Islet of Langerhans (tissue), 1 donor: ENCODE results near the gene SCIN.
"Not testable (repeated sequence)": the region's sequence is repeated elsewhere in the genome, so short reads cannot be mapped to it uniquely, and the experiment has no call there.

Experiments used
- FAIRE-seq: peaks from one replicate; lab custom pipeline; 2011; peaks lifted over from hg19 to GRCh38; lab: Jason Lieb, UNC

SCIN gene

DNA sequence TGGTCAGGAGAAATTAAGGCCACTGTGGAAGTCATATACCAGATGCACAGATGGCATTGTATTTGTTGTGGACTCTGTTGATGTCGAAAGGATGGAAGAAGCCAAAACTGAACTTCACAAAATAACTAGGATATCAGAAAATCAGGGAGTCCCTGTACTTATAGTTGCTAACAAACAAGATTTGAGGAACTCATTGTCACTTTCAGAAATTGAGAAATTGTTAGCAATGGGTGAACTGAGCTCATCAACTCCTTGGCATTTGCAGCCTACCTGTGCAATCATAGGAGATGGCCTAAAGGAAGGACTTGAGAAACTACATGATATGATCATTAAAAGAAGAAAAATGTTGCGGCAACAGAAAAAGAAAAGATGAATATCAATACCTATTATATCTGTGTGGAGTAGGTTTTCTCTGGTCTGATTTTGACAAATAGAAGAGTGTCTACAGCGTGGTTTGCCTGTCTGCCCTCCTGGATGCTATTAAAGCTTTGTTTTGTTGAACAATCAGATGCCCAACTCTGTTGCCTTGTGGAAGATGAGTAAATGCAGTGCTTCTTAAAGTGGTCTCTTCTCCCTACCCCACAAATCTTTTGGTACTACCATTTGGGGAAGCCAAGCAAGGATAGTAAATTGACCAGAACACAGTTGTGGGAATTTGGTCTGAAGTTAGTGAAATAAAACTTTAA, 118.1 kb downstream of the SCIN start:
- FAIRE-seq, result not testable (repeated sequence)

DNA sequence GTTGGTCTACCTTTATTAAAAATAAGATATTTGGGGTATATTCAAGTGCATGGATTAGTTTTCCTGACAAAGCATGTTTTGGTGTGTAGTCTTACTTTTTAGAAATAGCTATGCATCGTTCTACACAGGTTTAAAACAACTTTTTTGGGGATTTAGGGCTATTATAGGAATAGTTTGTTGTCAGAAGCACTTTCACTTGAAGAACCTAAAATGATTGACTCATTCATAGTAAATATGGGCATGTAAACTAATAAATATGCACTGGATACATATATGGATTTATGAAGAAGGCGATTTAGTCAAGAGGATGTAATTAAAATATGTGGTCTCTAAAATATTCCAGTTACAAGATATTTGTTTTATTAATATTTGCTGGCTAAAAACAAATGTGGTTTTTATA, 118.9 kb downstream of the SCIN start:
- FAIRE-seq, result no peak

GRCh38 chr7:12690041-12690878, 119.7 kb downstream of the SCIN start:
- peak; percentile 60 for FAIRE-seq

DNA sequence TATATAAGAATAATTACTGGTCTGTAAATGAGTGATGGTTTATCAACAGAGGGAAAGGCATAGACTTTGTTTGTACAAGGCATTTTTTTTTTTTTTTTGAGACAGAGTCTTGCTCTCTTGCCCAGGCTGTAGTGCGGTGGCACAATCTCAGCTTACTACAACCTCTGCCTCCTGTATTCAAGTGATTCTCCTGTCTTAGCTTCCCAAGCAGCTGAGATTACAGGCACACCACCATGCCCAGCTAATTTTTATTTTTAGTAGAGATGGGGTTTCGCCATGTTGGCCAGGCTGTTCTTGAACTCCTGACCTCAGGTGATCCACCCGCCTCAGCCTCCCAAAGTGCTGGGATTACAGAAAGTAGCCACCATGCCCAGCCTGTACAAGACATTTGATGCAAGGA, 120.9 kb downstream of the SCIN start:
- not testable (repeated sequence) for FAIRE-seq

GRCh38 chr7:12692035-12692434, 121.5 kb downstream of the SCIN start:
- FAIRE-seq, result no peak

- FAIRE-seq, result no peak
Measured at GRCh38 chr7:12692479-12693259, 122.1 kb downstream of the SCIN start.

- no peak for FAIRE-seq
Measured at GRCh38 chr7:12694817-12695216, 124.3 kb downstream of the SCIN start.

GRCh38 chr7:12695965-12696364, 125.4 kb downstream of the SCIN start:
- peak; percentile 92 for FAIRE-seq

DNA sequence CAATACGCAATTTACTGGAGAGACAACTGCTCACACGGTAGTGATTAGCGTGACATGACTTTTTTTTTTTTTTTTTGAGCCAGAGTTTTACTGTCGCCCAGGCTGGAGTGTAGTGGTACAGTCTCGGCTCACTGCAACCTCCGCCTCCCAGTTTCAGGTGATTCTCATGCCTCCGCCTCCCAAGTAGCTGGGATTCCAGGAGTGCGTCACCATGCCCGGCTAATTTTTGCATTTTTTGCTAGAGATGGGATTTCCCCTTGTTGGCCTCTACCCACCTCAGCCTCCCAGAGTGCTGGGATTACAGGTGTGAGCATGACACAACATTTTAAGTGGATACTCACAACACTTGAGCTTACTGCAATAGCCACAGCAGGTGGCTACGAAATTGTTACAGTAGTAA, 128.8 kb downstream of the SCIN start:
- FAIRE-seq, result no peak

GRCh38 chr7:12701433-12701832, 130.9 kb downstream of the SCIN start:
- FAIRE-seq, result no peak

GRCh38 chr7:12703881-12704280, 133.4 kb downstream of the SCIN start:
- FAIRE-seq, result no peak

DNA sequence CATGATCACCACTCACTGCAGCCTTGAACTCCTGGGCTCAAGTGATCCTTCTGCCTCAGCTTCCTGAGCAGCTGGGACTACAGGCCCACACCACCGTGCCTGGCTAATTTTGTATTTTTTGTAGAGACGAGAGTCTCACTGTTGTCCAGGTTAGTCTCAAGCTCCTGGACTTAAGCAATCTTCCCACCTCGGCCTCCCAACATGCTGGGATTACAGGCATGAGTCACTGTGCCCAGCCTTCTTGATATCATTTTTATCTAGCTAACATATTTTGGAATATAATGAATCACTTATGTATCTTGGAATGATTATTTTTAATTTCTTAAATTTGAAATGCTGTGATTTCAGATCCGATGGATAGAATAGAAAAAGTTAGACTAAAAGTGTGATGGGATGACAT, 135.4 kb downstream of the SCIN start:
- no peak for FAIRE-seq

- no peak for FAIRE-seq
Measured at GRCh38 chr7:12706900-12707536, 136.5 kb downstream of the SCIN start.

DNA sequence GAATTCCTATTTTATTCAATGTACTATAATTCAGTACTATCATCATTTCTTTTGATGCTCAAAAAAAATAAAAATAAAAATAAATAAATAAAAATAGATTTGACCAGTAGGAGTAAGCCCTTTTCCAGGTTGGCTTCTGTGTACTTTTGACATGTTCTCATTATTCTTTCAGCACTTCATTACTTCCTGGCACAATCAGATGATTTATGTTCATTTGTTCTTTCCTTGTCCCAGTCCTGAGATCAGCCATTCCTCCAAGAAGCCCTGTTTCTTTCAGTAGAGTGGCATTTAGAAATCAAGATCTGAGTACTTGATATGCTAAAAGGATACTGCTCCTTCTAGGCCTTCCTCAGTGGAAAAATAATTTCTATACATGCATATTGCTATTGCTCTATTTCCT, 137.8 kb downstream of the SCIN start:
- no peak for FAIRE-seq
